Adrenal gland (tissue), 12 donors: Measurements from ENCODE around the gene PITPNB. TPM values are rescaled to one million over a fixed set of nuclear protein-coding genes. Genes with fewer than 3 reads are reported as not detected.

Experiments
- DNase-seq, 7 donors: peaks; one replicate each; pipeline ENCODE4 v3.0.0-alpha.2; 2019 to 2020
- H3K27ac ChIP-seq, 5 donors: fragments of 200-600 bp; sonication (generic) in 4 of 5; 1 replicate in 3 of 5; 2 replicates in 2 of 5; pipeline versions ENCODE4 v1.5.1 to v1.8.0; 2016 to 2020; ENCODE audit warnings: mild to moderate bottlenecking in 1 of 5
- H3K27me3 ChIP-seq: fragments of 200-600 bp; 2 replicates; pipeline ENCODE4 v1.8.0; 2021
- H3K36me3 ChIP-seq, 2 donors: fragments of 200-600 bp; replicated peaks in 1 of 2; 1 replicate in 1 of 2; 2 replicates in 1 of 2; pipeline versions ENCODE4 v1.5.1 to v1.8.0; 2018 to 2022
- H3K4me1 ChIP-seq, 2 donors: fragments of 200-600 bp; replicated peaks in 1 of 2; 1 replicate in 1 of 2; 2 replicates in 1 of 2; pipeline versions ENCODE4 v1.5.1 to v1.8.0; 2018 to 2021
- H3K4me3 ChIP-seq, 4 donors: fragments of 200-600 bp; sonication (generic) in 3 of 4; one replicate each; pipeline ENCODE4 v1.5.1; 2016 to 2018
- H3K9me3 ChIP-seq, 3 donors: fragments of 200-600 bp; sonication (generic) in 1 of 3; replicated peaks in 1 of 3; 1 replicate in 2 of 3; 2 replicates in 1 of 3; pipeline versions ENCODE4 v1.5.1 to v1.8.0; 2016 to 2021
- POLR2A ChIP-seq, 2 donors: fragments of 450-650 bp; IDR thresholded peaks; one replicate each; pipeline ENCODE4 v1.6.1; 2017; ENCODE audit warnings: antibody characterized with exemption in 2 of 2, mild to moderate bottlenecking in 2 of 2, moderate library complexity in 1 of 2
- WGBS, 4 donors: extraction: QIAGEN DNeasy Blood & Tissue Kit in 2 of 4; methylation state at CpG; one replicate each; pipeline versions ENCODE4 v1.1.5 to v1.1.7; 2013 to 2017; 5-methylcytosine and 5-hydroxymethylcytosine counted together
- intact Hi-C, 2 donors: fragments of 100-400 bp; cut with DNase I; formaldehyde crosslinking; loops; one replicate each; pipeline versions ENCODE4 v1.14.1 to v1.15.0; 2022 to 2023
- polyA plus RNA-seq, 3 donors: library from polyadenylated mRNA; stranded (reverse); fragments of 200-250 nt in 2 of 3; fragments of 350-450 nt in 1 of 3; fragmentation: Illumina TruSeq in 1 of 3; extraction: RNeasy Lipid Tissue Mini Kit (QIAGEN cat#74804) in 1 of 3; gene quantifications; one replicate each; pipeline ENCODE4 v1.2.3, GENCODE V29; 2013 to 2014
- total RNA-seq, 9 donors: library from RNA; depleted of rRNA in 4 of 9; stranded (reverse); fragments of >200 nt in 4 of 9; fragments of 120-200 nt in 1 of 9; fragmentation: NEBNext Ultra II Directional in 1 of 9; extraction: Animal tissue kit (Norgen Biotek cat#: 25700) in 1 of 9; gene quantifications; one replicate each; pipeline versions ENCODE4 v1.1.0 to v1.2.4, GENCODE V29; 2013 to 2023
- TF ChIP-seq, protein P1 (sequence below), 6 experiments: fragments of 450-650 bp in 4 of 6; fragments of 200-600 bp in 2 of 6; sonication (generic) in 1 of 6; IDR thresholded peaks; 1 replicate in 5 of 6; 2 replicates in 1 of 6; pipeline versions ENCODE4 v1.5.1 to v1.8.0; 2016 to 2021; ENCODE audit warnings: antibody characterized with exemption in 6 of 6, mild to moderate bottlenecking in 2 of 6, moderate library complexity in 1 of 6
- donor health status: healthy with polysubstance abuse.
- donor health status: Bipolar disorder and iron deficiency.
- donor health status: DM: yes; HTN: yes; CAD: no.
- donor health status: DM: no; HTN: no; CAD: no.
- donor health status: DM: no; HTN: no; CAD: no.
- donor health status: DM: yes; HTN: yes; CAD: no.

The PITPNB gene
- total and polyA plus RNA-seq, 12 donors = 16.8 to 69.0 (median 27.6) TPM

DNA sequence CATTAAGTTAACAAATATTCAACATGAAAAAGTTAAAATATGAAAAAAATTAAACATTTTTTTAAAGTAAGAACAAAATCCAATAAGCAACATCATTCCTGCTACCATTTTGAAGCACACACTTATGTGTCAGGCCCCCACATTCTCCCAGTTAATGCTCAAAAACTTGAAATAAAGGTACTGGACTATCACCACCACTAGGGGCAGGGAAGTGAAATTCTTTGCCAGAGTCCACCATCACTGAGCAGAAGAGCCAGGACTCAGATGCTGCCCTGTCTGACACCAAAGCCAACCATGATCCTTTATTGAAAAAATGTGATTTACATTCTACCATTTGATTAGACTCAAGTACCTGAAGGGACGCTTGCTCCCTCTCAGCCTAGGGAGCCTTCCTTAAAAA, 39.1 kb downstream of the PITPNB start:
- no peak overlapping the region for H3K4me3 ChIP-seq
- H3K27me3 ChIP-seq = no peaks in the 10 kb centered on the region
- intact Hi-C loops = loop anchor here in 1 of 2 donors (2.0 kb wide), 1 partner anchor 131 kb away; no protein-coding TSS in a partner anchor
- WGBS, 4 donors = 92 to 100% (median 100%) methylated on average over 1 of the region's 1 CpG
- no peaks in the 10 kb centered on the region for H3K9me3 ChIP-seq
- H3K36me3 ChIP-seq = peaks cover 0 to 9% of the 10 kb centered on the region in 2 donors
- TF ChIP-seq, protein P1, sequence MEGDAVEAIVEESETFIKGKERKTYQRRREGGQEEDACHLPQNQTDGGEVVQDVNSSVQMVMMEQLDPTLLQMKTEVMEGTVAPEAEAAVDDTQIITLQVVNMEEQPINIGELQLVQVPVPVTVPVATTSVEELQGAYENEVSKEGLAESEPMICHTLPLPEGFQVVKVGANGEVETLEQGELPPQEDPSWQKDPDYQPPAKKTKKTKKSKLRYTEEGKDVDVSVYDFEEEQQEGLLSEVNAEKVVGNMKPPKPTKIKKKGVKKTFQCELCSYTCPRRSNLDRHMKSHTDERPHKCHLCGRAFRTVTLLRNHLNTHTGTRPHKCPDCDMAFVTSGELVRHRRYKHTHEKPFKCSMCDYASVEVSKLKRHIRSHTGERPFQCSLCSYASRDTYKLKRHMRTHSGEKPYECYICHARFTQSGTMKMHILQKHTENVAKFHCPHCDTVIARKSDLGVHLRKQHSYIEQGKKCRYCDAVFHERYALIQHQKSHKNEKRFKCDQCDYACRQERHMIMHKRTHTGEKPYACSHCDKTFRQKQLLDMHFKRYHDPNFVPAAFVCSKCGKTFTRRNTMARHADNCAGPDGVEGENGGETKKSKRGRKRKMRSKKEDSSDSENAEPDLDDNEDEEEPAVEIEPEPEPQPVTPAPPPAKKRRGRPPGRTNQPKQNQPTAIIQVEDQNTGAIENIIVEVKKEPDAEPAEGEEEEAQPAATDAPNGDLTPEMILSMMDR (IDR thresholded peaks at IDR 0.05) = peak; percentile 46 to 56 (median 50)
- no peak for TF ChIP-seq POLR2A (IDR thresholded peaks at IDR 0.05)
- peaks cover 3 to 47% of the 10 kb centered on the region in 2 donors for H3K4me1 ChIP-seq
- no peak overlapping the region for H3K27ac ChIP-seq
- DNase-seq = peak in 2 of 7 donors; percentile 32 to 37

DNA sequence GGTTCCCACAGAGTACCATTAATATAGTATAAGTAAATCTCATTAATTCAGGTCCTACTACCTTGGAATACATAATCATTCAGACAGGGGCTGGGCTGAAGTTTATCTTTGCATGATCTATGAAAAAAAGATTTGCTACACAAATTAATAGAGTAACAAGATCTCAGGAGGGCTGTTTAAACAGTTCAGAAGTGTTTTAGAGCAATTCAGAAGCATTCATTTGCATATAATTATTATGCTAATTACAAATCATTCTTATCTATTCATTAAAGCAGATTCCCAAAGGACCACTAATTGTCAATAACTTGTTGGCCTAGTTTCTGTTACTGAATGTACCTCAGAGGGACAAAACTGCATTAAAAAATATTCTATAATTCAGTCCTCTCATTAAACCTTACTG, 40.5 kb downstream of the PITPNB start:
- Histone ChIP-seq H3K4me1 (peaks cover 3 to 58% of the 10 kb centered on the region in 2 donors), H3K4me3 (no peak overlapping the region), H3K27ac (no peak overlapping the region), H3K9me3 (no peaks in the 10 kb centered on the region), H3K27me3 (no peaks in the 10 kb centered on the region), H3K36me3 (peaks cover 0 to 2% of the 10 kb centered on the region in 2 donors)
- no peak for DNase-seq
- intact Hi-C loops = no loop called here
- TF ChIP-seq POLR2A (IDR thresholded peaks at IDR 0.05) = no peak
- TF ChIP-seq, protein P1 (IDR thresholded peaks at IDR 0.05) = no peak

DNA sequence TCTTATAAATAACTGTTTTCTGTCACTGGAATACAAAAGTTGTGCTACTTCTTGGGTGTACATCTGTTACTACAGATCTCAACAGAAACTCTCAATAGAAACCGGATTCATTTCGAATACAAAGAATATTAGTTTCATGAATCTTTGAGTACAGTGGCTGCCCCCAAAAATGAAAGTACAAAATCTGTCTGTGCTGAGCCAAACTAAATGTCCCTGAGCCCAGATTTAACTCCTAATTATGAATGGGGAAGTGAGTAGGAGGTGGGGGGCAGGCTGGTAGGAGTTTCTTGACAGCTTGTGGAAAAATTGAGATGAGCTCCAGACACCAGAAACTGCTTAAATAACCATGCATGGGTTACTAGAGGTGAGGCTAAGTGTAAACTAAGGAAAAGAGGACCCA, 41.6 kb downstream of the PITPNB start:
- H3K9me3 ChIP-seq = no peaks in the 10 kb centered on the region
- peaks cover 3 to 67% of the 10 kb centered on the region in 2 donors for H3K4me1 ChIP-seq
- intact Hi-C loops = no loop called here
- TF ChIP-seq POLR2A (IDR thresholded peaks at IDR 0.05) = no peak
- TF ChIP-seq, protein P1 (IDR thresholded peaks at IDR 0.05) = no peak
- H3K36me3 ChIP-seq = no peaks in the 10 kb centered on the region
- H3K27me3 ChIP-seq = no peaks in the 10 kb centered on the region
- WGBS, 4 donors = 71 to 78% (median 76%) methylated on average over 2 of the region's 2 CpGs
- no peak overlapping the region for H3K27ac ChIP-seq
- DNase-seq = no peak
- H3K4me3 ChIP-seq = no peak overlapping the region

DNA sequence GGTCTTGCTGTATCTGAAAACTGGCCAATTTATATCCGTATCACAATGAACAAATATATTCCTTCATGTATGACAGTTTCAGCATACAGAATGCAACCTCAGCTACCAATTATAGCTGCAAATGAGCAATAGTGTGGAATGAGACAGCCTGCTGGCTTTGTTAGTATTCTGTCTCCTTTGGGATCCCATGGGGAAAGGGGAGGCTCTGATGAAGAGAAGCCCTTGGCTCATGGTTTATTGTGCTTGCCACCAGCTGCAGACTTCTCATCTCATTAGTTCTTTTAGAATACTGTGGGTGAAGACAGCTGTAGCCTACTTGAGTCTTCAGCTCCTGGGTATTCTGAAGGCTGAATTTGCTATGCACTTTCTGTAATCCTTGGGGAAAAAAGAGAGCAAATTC, 42.4 kb downstream of the PITPNB start:
- Histone ChIP-seq H3K27me3 (no peaks in the 10 kb centered on the region), H3K27ac (no peak overlapping the region), H3K36me3 (no peaks in the 10 kb centered on the region), H3K9me3 (no peaks in the 10 kb centered on the region), H3K4me3 (no peak overlapping the region), H3K4me1 (peaks cover 3 to 63% of the 10 kb centered on the region in 2 donors)
- TF ChIP-seq, protein P1 (IDR thresholded peaks at IDR 0.05) = no peak
- no peak for TF ChIP-seq POLR2A (IDR thresholded peaks at IDR 0.05)
- DNase-seq = no peak
- 68 to 95% (median 75%) methylated on average over 1 of the region's 1 CpG for WGBS, 4 donors
- intact Hi-C loops = no loop called here
